Skin epidermis (tissue), 12 donors: ENCODE results near the gene GALT.

Source experiments
- H3K27ac ChIP-seq, 21 experiments: fragments of 200-600 bp; sonication (generic) in 11 of 21; one replicate each; pipeline ENCODE4 v1.5.0; 2020; ENCODE audit warnings: mild to moderate bottlenecking in 3 of 21, inconsistent platforms in 2 of 21, moderate library complexity in 2 of 21
- H3K4me3 ChIP-seq, 7 experiments: fragments of 200-600 bp; sonication (generic) in 2 of 7; one replicate each; pipeline ENCODE4 v1.5.0; 2020; ENCODE audit warnings: inconsistent platforms in 2 of 7, mild to moderate bottlenecking in 2 of 7, moderate library complexity in 1 of 7

Gene GALT

DNA sequence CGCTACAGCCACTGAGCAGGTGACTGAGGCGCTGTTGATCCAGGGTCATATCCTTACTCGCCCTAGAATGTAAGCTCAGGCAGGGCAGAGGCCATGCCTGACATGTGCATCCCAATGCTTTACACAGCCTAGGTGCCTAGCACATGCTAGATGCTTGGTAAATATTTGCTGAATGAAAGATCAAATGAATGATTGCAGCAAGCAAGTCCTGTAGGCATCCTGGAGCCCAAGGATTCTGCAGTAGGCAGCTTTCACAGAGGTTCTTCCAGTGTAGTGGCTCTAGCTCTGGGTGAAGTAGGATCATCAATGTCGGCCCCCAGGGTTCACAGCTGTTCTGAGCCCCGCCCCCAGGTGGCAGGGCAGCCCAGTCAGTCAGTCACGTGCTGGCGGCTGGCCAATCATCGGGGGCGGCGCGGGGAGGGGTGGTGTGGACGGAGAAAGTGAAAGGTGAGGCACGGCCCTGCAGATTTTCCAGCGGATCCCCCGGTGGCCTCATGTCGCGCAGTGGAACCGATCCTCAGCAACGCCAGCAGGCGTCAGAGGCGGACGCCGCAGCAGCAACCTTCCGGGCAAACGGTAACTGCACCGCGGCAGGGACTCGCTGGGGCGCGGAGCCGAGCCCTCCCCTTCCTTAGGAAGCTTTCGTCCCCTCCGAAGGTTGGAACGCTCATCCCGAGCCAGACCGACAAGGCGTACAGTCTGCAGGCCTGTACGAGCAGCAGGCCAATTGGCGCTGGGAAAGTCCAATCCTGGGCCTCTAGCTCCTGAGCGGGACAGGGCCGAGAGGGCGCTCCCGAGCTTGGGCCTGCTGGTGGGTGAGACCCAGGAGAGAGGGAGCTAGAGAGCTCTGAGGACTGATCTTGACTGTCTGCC is at the start of gene GALT:
Gene GALT, plus strand, starts transcription at position 465 of the 873 bp plus-strand sequence. Its CDS starts 30 bp downstream, at position 495.
- peak within 1 kb of the TSS; percentile 26 to 92 (median 85) for H3K27ac ChIP-seq
- peak within 1 kb of the TSS; percentile 53 to 71 (median 63) for H3K4me3 ChIP-seq

DNA sequence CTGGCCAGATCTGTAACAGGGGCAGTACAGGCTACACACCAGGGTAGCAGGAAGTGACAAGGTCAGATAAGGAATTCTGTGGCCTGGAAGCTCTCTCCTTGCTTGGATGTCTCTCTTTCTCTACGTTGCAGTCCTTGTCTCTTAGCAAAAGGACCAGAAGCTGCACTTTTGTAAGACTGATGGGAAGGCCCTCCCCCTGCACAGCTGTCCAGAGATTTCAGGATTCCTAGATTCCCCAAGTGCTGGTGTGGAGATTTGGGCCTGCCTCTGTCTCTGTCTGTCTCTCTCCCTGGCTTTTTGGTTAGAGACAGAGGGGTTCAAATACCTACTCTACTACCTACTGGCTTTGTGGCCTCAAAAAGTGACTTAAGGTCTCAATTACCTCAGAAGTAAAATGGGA is 46.9 kb upstream of the GALT start:
- no peak overlapping the region for H3K4me3 ChIP-seq
- no peak overlapping the region for H3K27ac ChIP-seq

DNA sequence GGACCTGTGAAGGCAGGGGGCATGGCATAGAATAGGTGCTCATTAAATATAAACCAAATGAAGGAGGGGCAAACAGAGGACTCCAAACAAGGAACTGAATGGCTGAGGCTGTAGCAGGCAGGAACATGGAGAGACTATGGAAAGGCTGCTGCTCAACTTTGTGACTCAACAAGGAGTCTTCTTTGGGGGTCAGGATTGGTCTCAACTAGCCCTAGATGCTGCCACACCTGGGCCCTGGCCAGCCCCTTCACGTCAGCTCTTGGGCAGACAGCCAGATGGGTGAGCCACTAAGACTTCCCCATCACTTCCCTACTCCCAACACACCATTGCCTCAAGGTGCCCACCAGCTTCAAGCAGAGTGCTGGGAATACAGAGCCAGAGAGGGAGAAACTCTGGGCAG is 45.6 kb upstream of the GALT start:
- Histone ChIP-seq H3K27ac (peak overlapping the region in 3 of 21 experiments; percentile 38 to 50 (median 50)), H3K4me3 (no peak overlapping the region)

DNA sequence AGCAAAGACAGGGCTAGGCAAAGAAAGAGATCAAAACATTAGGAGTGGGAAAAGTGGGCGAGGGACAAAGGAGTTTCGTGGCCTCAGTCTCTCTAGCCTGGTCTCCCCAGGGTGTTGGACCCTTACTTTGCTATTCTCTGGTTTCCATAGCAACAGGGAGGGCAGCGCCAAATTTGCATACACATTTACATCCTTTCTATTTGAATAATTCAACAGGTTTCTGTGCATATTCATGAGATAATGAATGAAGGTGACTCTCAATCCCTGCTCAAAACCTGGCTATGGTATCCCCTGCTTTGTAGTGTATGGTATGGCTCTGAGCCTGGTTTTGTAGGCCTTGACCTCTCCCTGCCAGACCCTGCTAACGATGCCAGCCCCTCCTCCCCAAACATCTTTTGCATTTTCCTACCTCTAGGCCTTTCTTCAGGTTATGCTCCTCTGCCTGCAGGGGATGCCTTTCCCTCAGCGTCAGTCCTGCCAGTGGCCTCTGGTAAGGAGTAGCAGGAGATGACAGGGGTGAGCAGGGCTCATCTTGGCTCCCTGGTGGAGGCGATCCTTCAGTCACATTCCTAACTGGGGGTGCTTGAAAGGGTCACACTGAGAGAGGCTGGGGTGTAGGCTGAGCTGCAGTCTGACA is 44.4 kb upstream of the GALT start:
- Histone ChIP-seq H3K27ac (no peak overlapping the region), H3K4me3 (no peak overlapping the region)

DNA sequence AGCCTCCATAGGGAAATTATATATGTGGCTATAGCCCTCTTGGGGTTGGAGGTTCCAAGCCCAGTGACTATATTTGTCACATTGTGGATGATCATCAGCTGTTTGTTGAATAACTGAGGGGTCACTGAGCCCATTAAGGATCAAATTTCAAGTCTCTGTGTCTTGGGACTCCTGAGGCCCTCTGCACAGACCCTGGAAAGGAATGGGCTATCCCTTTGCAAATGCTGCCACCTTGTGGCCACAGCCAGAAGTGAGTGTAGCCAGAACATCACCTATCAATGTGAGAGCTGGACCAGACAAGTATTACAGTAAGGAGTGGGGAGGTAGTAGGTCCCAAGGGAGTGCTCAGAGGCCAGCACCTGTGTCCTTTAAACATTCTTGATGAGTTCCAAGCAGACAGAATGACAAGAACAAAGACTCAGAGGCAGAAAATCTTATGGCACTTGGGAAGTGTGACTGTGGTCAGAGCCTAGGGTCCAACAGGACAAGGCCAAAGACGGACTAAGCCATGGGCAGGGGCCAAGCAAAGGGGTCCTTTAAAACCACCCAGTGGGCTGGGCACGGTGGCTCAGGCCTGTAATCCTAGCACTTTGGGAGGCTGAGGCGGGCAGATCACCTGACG is 42.8 kb upstream of the GALT start:
- no peak overlapping the region for H3K4me3 ChIP-seq

DNA sequence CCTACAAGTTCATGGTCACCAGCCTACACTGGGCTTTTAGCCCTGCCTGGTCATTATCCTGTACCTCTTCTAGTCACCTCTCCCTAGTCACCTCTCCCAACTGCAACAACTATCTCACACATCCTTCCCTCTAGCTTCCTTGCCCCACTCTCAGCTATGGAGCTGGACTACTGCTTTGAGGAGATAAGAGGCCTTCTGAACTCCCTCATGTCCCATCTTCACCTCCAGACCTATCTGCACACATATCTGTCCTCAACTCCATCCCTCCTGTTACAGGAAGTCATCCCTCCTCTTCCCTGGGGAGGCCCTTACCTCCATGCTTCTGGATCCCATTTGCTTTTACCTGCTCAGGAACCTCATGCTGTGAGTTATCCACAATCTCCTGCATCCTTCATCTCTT is 40.3 kb upstream of the GALT start:
- H3K27ac ChIP-seq = no peak overlapping the region
- no peak overlapping the region for H3K4me3 ChIP-seq

More for the DNA sequence above, 42.8 kb upstream of the GALT start:
- no peak overlapping the region for H3K27ac ChIP-seq

DNA sequence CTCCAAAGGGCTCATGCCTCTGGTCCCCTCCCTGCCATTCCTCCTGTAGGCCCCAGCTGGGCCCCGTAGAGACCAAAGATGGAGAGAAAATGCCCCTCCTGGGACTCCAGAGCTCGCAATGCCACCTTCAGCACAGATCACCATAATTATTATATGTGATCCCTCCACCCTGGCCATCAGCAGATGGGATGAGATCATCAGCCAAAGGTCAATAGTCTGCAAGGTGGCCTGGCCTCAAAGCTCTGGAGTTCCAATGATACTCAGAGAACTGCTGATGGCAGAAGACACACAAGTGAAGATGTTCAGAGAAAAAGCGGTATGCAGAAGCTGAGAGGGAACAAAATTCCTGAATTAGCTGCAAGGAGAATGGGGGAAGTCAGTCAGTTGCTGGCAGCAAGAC is 39.6 kb upstream of the GALT start:
- H3K27ac ChIP-seq = no peak overlapping the region
- no peak overlapping the region for H3K4me3 ChIP-seq

DNA sequence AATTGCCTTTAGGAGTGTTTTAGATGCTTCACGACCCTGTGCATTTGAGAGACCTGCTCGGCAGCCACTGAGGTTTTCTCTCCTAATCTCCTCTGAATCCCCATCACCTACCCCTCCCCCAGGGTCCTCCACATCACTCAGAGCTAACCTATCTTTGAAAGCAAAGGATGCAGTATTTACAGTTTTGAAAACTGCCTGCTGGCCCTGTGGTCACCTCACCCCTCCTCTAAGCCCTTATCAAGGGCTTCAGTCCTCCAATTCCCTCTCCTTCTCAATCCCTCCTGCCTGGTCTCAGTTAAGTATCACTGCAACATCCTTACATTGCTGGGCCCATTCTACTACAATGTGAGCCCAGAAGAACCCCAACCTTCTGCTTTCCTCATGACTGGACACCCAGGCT is 39.1 kb upstream of the GALT start:
- H3K4me3 ChIP-seq = no peak overlapping the region
- H3K27ac ChIP-seq = no peak overlapping the region

DNA sequence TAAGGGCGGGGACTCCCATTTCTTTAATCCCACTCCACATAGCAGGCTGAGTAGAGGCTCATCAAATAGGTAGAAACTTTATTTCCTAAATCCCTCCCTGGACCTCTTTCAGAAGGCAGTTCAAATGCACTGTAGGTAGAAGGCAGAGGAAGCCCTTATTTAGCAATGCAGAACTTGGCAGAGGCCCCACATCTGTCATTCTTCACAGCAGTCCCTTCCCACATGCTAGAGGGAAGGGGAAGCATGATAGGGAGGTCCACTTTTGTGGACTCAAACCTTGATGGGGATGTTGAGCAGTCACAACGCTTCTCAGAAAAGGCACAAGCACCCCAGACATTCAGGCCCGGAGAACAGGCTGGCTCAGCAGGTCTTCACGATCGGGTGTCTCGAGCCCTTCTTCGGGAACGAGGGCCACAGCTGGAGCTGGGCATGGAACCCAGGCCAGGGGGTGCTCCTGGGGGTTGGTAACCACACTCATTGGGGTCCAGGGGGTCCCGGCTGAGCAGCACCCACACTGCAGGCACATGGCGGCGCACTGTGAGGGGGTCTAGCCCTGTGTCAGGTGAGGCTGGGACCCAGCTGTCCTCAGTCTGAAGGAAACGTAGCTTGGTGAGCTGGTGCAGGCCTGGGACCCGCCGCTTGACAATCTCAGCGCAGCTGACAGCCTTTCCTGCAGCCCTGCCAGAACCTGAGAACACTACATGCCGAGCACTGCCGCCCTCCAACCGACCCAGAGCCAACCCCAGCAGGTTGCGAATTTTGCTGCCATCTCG is 35.9 kb upstream of the GALT start:
- peak overlapping the region in 5 of 7 experiments; percentile 50 to 77 (median 60) for H3K4me3 ChIP-seq
- peak overlapping the region in 3 of 21 experiments; percentile 9 to 91 (median 81) for H3K27ac ChIP-seq

DNA sequence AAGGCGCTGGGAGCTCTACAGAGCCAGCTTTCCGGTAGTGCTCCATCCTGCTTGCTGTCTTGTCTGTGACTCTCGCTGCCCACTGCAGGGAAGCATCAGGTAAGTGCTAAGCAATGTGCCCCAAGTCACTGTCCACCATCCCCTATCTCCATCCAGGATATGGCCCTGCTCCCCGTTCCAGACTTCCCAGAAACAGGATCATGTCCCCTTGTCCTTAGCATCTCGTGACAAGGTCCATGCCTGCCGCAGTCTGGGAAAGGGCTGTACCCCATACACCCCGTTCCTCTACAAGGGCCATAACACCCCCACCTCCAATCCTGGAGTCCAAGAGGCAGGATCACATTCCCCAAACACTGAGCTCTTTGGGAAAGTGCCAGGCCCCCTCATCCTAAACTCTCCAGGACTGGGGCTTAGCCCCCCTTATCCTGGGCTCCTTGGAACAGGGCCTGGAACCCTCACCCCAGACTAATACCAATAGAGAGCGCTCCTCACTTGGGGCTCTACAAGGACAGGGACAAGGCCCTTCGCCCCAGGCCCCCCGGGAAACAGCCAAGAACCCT is 35.1 kb upstream of the GALT start:
- H3K4me3 ChIP-seq = peak overlapping the region; percentile 50 to 77 (median 60)
- peak overlapping the region; percentile 45 to 97 (median 87) for H3K27ac ChIP-seq

DNA sequence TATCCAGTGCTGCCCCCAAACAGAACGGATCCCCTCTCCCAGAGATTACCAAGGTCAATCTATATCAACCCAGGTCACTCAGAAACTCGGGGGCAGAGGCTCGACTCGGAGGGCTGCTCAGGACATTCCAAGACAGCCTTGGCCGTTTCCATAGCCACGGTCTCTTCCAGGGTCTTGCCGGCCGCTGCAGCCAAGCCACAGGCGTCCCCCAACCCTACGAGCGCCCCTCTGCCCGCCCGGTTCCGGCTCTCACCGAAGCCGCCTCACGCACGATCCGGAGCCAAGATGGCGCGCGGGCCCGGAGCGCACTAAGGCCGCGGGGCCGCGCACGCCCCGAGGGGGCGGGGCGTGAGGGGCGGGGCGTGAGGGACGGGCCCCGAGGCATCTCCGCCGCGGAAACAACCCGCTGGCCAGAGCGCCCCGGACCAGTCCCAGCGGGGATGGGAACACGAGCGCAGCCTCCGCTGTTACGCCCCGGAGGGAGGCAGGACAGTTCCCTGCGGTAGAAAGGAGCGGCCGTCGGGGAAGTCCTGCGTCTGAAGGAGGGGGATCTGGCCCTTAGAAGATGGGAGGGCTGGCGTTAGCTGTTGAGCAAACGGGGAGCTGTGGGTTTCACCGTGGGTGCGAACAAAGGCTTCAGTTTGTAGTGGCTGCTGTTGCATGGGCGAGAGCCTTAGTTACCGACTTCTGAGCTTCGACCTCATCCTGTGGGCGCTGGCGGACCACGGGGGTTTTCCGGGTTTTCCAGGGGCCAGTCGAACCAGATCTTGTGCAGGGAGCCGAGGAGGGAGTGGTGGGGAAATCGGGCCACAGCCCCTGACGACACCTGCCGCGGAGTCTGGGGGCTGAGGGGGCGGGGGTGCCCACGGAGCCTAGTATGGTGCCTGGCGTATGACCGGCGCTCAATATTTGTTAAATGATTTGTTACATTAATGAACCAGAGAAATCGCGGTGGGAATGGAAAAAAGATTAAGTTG is 34.4 kb upstream of the GALT start, which contains the start of gene RPP25L:
Gene RPP25L, minus strand, starts transcription at position 287 of the 977 bp plus-strand sequence. CDS start 801 bp downstream, outside the sequence.
- H3K27ac ChIP-seq = peak within 1 kb of the TSS; percentile 45 to 97 (median 87)
- peak within 1 kb of the TSS; percentile 50 to 77 (median 60) for H3K4me3 ChIP-seq

DNA sequence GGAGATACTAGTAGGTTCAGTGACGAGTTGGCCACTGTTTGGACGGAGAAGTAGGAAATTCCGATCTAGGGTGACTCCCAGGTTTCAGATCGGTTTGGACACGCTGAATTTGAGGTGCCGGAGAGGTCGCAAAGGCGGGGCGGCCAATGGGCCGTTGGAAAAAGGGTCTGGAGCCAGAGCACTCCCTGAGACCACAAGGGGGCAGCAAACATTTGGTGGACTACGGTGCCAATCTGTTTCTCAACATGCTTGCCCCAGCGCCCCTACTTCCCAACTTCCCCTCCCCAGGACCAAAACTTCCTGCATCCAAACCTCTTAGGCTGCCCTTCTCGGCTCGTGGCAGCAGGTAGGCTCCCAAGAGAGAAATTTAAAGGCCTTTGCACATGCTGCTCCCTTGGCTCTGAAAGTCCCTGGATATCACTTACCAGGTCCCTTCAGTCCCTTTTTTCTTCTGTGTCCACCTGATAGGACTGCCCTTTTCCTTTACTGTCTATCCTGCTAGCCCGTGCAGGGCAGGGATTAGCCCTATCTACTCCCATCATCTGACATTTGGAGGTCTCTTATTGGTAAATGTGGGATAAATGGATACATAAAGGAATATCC is 33.6 kb upstream of the GALT start:
- peak overlapping the region in 17 of 21 experiments; percentile 81 to 97 (median 89) for H3K27ac ChIP-seq
- H3K4me3 ChIP-seq = peak overlapping the region; percentile 50 to 77 (median 60)

DNA sequence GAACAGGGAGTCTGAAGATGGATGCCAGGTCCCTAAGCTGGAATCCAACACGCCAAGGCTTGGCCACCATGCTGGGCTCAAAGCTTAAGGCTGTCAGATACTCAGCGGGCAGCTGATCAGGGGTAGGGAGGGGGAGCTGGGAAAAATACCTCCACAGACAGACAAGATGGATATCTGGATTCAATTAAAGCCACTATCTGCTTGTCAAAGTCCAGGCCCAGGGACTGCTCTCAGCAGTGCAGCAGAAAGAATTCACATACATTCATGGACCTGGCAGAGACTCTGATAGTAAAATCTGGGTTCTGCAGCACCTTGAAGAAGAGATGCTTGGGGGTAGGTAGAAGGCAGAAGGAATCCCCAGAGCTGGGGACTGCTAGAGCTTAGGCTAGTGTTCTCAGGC is 31.3 kb upstream of the GALT start:
- H3K27ac ChIP-seq = no peak overlapping the region

DNA sequence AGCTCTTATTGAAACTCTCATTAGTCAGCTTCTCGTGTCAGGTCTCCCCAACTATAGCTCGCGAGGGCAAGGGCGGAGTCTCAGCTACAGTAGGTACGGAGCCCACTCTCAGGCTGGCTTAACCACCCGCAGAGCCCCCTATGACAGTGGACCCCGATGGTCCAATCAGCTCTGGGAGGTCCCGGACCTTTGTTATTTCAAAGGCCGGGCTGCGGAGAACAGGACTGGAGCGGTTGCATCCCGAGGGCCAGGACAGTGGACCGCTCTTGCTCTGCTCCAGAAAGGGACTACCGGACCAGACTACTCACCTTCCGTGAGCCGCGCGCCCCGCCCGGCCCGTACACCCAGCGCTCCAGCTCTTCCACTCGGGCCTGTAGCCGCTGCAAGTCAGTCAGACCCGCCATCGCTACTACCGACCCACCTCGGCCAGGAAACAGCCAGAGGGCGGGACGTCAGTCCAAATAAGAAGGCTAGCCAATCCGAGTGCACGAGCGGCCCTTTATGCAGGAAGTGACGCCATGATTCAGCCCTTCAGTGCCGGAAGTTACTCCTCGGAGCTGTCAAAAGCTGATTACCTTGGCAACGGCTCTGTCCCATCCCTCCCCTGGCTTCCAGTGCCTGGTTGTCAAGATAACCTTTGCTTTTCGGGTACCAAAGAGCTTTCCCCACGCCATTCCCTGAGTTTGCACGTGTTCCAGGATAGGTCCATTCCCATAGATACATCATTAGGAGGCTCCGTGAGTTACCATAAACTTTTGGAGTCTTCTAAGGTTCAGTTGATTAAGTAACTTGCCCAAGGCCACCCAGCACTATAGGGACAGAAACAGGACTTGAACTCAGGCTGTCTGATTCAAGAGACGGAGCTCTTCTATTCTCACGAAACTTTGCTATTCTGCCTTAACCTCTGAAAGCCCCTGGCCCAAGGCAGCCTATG is 26.1 kb upstream of the GALT start, which contains the start of gene DCTN3:
Gene DCTN3, minus strand, starts transcription at position 435 of the 934 bp plus-strand sequence. Its CDS starts 31 bp downstream, at position 404.
- Histone ChIP-seq H3K4me3 (peak within 1 kb of the TSS; percentile 59 to 93 (median 68)), H3K27ac (peak within 1 kb of the TSS; percentile 28 to 86 (median 76))

More for the DNA sequence above, 31.3 kb upstream of the GALT start:
- H3K4me3 ChIP-seq = no peak overlapping the region

DNA sequence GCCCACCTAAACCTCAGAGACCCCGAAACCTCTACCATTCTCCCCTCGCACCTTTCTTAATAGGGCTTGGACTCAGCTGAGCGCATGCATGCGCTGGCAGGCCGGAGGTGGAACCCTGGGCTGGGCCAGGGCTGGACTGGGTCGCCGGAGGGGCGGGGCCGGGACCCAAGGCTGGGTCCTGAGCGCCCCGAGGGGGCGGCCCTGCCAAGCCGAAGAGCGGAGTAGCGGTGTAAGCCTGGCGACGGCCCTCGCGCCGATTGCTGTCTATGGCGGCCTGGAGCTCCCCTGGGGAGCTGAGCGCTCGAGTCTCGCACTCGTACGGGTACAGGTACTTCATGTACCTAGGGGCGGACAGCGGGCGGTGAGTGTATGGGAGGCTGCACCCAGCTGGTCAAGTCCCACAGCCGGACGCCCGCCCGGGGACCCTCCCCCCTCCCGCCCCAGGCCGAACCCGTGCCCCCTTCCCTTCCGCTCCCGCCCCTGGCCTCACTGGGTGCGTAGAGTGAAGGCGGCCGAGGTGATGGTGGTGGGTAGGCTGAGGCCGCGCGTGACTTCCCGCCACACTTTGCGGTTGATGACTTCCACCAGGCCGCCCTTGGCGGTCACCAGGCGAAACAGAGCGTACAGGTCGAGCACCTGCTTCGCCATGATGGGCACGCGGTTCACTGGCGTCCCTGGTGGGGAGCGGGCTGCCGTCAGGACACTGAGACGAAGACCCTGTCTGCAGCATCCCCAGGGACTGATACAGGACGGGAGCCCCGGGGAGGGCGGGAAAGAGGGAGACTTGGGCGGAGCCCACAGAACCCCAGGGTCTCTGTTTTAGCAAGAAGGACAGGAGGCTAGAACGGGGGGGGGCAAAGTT is 22.9 kb upstream of the GALT start:
- H3K27ac ChIP-seq = no peak overlapping the region
- H3K4me3 ChIP-seq = no peak overlapping the region
